ENCODE data around the gene STAT5B.

Gene STAT5B

DNA sequence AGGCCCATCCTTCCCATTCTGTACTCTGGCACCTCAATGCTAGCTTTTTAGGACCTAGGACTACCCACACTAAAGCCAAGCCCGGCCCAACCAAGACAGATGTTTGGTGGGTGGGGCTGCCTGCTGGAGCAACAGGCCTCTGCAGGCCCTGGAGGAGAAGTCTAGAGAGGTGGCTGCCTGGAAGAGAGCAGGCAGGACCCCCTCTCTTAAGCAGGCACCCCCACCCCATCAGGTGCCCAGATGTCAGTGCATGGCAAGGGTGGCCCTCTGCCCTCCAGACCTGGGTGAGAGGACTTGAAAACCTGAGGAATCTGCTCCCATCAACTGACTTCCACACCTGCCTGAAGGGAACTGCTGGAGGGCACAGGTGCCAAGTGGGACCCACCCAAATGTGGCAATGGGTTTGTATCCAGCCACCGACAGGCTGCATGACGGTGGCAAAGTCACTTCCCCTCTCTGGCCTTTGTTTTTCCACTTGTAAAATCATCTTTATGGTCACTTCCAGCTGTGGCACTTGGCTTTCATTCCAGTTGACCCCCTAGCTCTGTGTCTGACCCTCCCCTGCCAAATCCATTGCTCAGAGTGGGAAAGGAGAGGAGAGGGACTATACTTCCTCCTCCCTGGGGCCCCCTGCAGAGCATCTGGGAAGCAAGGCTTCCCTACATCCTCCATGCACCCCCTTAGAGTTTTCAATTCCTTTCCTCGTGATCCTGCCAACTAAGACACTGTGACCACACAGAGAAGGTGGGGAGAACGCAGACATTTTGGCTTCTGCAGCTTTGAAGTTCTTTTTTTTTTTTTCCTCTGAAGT is 10.4 kb upstream of the STAT5B start:
- ATAC-seq: no peak
- no peak for TF ChIP-seq PATZ1 (CRISPR knock-in tag; IDR thresholded peaks at IDR 0.05; ENCODE audit: borderline replicate concordance)

DNA sequence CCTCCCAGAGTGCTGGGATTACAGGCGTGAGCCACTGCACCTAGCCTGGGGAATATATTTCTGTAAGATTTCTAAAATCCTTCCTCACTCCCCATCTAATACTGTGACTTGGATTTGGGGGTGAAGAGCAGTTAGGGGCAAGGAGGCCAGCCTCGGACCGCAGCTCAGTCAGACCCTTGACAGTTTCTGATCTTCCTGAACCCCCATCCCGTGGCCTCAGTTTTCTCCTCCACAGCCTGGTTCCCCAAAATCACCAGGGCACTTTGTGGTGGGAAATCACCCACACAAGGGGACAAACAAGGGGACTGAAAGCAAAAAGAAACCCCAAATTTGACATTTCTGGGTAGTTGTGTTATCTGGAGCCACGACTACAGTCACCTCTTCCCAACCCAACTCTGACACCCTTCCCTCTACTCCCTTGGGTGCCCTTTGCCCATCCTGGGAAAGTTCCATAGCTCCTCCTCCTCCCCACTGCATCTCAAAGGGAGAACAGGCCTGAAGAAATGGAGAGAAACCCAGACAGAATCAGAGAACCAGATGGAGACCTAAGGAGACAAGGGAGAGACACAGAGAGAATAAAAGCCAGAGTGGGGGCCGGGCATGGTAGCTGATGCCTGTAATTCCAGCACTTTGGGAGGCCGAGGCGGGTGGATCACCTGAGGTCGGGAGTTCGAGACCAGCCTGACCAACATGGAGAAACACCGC is 9.3 kb upstream of the STAT5B start:
- TF ChIP-seq RARB (CRISPR knock-in tag; IDR thresholded peaks at IDR 0.05) (no peak), ZNF8 (CRISPR knock-in tag; IDR thresholded peaks at IDR 0.05) (no peak), POU6F1 (CRISPR knock-in tag; IDR thresholded peaks at IDR 0.05; ENCODE audit: borderline replicate concordance, low read depth) (no peak), ZC3H10 (CRISPR knock-in tag; IDR thresholded peaks at IDR 0.05) (no peak), BACH2 (CRISPR knock-in tag; IDR thresholded peaks at IDR 0.05; ENCODE audit: borderline replicate concordance) (no peak), OSR1 (CRISPR knock-in tag; IDR thresholded peaks at IDR 0.05) (no peak), CSDC2 (CRISPR knock-in tag; IDR thresholded peaks at IDR 0.05) (no peak), ISL1 (CRISPR knock-in tag; IDR thresholded peaks at IDR 0.05) (no peak), ZFP3 (CRISPR knock-in tag; IDR thresholded peaks at IDR 0.05) (no peak), ESRRG (CRISPR knock-in tag; IDR thresholded peaks at IDR 0.05) (no peak)
- TF ChIP-seq, protein P1, sequence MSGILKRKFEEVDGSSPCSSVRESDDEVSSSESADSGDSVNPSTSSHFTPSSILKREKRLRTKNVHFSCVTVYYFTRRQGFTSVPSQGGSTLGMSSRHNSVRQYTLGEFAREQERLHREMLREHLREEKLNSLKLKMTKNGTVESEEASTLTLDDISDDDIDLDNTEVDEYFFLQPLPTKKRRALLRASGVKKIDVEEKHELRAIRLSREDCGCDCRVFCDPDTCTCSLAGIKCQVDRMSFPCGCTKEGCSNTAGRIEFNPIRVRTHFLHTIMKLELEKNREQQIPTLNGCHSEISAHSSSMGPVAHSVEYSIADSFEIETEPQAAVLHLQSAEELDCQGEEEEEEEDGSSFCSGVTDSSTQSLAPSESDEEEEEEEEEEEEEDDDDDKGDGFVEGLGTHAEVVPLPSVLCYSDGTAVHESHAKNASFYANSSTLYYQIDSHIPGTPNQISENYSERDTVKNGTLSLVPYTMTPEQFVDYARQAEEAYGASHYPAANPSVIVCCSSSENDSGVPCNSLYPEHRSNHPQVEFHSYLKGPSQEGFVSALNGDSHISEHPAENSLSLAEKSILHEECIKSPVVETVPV (CRISPR knock-in tag; IDR thresholded peaks at IDR 0.05): no peak

DNA sequence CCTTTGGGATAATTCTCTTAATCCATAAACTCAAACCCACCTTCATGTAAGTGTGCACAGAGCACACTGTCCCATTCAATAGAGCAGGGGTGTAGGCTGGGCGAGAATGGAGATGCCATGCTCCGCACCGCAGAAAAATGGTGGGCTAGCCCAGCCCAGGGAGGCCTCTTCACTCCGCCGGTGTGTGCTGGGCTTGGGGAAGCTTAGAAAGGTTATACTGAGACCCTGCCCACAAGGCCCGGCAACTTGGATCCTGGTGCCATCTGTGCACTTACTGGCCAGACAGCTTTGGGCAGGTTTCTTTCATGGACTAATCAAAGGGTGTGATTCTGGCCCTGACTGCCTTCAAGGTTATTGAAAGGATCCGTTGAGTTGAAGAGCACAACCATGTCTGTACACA is 8.4 kb upstream of the STAT5B start:
- TF ChIP-seq ISL1 (CRISPR knock-in tag; IDR thresholded peaks at IDR 0.05) (no peak), POU6F1 (CRISPR knock-in tag; IDR thresholded peaks at IDR 0.05; ENCODE audit: borderline replicate concordance, low read depth) (no peak), PPARA (CRISPR knock-in tag; IDR thresholded peaks at IDR 0.05; ENCODE audit: borderline replicate concordance) (no peak), TOX (CRISPR knock-in tag; IDR thresholded peaks at IDR 0.05; ENCODE audit: borderline replicate concordance) (no peak), ZFP3 (CRISPR knock-in tag; IDR thresholded peaks at IDR 0.05) (no peak)
- ATAC-seq: no peak

More for the DNA sequence above, 9.3 kb upstream of the STAT5B start:
- no peak for ATAC-seq

DNA sequence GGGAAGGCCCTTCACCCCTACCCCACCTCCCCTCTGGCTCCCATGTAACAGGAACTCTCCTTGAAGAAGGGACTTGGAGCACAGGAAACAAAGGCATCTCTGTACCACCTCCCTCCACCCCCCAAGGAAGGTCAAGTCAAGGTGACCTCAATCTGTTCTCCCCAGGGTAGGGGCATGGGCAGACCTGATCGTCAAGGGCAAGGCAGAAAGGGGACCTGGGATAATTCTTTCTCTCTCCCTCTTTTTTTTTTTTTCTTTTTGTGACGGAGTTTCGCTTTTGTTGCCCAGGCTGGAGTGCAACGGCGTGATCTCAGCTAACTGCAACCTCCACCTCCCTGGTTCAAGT is 7.8 kb upstream of the STAT5B start:
- no peak for ATAC-seq
- TF ChIP-seq ISL1 (CRISPR knock-in tag; IDR thresholded peaks at IDR 0.05) (no peak), GLIS3 (CRISPR knock-in tag; IDR thresholded peaks at IDR 0.05) (no peak), ZNF565 (CRISPR knock-in tag; conservative IDR thresholded peaks at IDR 0.05; ENCODE audit: low read depth) (no peak), ZNF8 (CRISPR knock-in tag; IDR thresholded peaks at IDR 0.05) (no peak), ESRRG (CRISPR knock-in tag; IDR thresholded peaks at IDR 0.05) (no peak), OSR1 (CRISPR knock-in tag; IDR thresholded peaks at IDR 0.05) (no peak), ZFP3 (CRISPR knock-in tag; IDR thresholded peaks at IDR 0.05) (no peak), PPARA (CRISPR knock-in tag; IDR thresholded peaks at IDR 0.05; ENCODE audit: borderline replicate concordance) (no peak), TCF4 (CRISPR knock-in tag; IDR thresholded peaks at IDR 0.05; ENCODE audit: borderline replicate concordance) (no peak), ZC3H10 (CRISPR knock-in tag; IDR thresholded peaks at IDR 0.05) (no peak), ZFP30 (CRISPR knock-in tag; IDR thresholded peaks at IDR 0.05) (no peak), PATZ1 (CRISPR knock-in tag; IDR thresholded peaks at IDR 0.05; ENCODE audit: borderline replicate concordance) (no peak), RARB (CRISPR knock-in tag; IDR thresholded peaks at IDR 0.05) (no peak)
- TF ChIP-seq, protein P2, sequence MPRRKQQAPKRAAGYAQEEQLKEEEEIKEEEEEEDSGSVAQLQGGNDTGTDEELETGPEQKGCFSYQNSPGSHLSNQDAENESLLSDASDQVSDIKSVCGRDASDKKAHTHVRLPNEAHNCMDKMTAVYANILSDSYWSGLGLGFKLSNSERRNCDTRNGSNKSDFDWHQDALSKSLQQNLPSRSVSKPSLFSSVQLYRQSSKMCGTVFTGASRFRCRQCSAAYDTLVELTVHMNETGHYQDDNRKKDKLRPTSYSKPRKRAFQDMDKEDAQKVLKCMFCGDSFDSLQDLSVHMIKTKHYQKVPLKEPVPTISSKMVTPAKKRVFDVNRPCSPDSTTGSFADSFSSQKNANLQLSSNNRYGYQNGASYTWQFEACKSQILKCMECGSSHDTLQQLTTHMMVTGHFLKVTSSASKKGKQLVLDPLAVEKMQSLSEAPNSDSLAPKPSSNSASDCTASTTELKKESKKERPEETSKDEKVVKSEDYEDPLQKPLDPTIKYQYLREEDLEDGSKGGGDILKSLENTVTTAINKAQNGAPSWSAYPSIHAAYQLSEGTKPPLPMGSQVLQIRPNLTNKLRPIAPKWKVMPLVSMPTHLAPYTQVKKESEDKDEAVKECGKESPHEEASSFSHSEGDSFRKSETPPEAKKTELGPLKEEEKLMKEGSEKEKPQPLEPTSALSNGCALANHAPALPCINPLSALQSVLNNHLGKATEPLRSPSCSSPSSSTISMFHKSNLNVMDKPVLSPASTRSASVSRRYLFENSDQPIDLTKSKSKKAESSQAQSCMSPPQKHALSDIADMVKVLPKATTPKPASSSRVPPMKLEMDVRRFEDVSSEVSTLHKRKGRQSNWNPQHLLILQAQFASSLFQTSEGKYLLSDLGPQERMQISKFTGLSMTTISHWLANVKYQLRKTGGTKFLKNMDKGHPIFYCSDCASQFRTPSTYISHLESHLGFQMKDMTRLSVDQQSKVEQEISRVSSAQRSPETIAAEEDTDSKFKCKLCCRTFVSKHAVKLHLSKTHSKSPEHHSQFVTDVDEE (CRISPR knock-in tag; IDR thresholded peaks at IDR 0.05): no peak
- TF ChIP-seq, protein P3, sequence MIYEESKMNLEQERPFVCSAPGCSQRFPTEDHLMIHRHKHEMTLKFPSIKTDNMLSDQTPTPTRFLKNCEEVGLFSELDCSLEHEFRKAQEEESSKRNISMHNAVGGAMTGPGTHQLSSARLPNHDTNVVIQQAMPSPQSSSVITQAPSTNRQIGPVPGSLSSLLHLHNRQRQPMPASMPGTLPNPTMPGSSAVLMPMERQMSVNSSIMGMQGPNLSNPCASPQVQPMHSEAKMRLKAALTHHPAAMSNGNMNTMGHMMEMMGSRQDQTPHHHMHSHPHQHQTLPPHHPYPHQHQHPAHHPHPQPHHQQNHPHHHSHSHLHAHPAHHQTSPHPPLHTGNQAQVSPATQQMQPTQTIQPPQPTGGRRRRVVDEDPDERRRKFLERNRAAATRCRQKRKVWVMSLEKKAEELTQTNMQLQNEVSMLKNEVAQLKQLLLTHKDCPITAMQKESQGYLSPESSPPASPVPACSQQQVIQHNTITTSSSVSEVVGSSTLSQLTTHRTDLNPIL (CRISPR knock-in tag; IDR thresholded peaks at IDR 0.05; ENCODE audit: low read depth): no peak

Data from SK-N-SH treated with all-trans-retinoic acid at 6 μM for 48 hours (cell line).